Stimulated activated naive CD8-positive, alpha-beta T cell treated with anti-CD3 and anti-CD28 coated beads, Interleukin-15, Interleukin-2, amounts not matched to agents 100 ng/mL and 50 ng/mL, for 24 hours (primary cell): ENCODE data around the gene NMBR.
"Not testable (repeated sequence)": the region's sequence is repeated elsewhere in the genome, so short reads cannot be mapped to it uniquely, and the experiment has no call there.

Experiments
- H3K27ac Mint-ChIP-seq: one replicate; pipeline ENCODE4 v1.8.0; 2021; ENCODE audit warnings: mild to moderate bottlenecking, mixed read lengths
- H3K27me3 Mint-ChIP-seq: one replicate; pipeline ENCODE4 v1.8.0; 2021; ENCODE audit warnings: mixed read lengths
- H3K36me3 Mint-ChIP-seq: one replicate; pipeline ENCODE4 v1.8.0; 2021; ENCODE audit warnings: low read depth, mixed read lengths
- H3K4me1 Mint-ChIP-seq: one replicate; pipeline ENCODE4 v1.8.0; 2021; ENCODE audit warnings: low read depth, mixed read lengths
- H3K4me3 Mint-ChIP-seq: one replicate; pipeline ENCODE4 v1.8.0; 2021; ENCODE audit warnings: mild to moderate bottlenecking, mixed read lengths
- H3K9me3 Mint-ChIP-seq: one replicate; pipeline ENCODE4 v1.8.0; 2021; ENCODE audit warnings: mixed read lengths

Gene NMBR

DNA sequence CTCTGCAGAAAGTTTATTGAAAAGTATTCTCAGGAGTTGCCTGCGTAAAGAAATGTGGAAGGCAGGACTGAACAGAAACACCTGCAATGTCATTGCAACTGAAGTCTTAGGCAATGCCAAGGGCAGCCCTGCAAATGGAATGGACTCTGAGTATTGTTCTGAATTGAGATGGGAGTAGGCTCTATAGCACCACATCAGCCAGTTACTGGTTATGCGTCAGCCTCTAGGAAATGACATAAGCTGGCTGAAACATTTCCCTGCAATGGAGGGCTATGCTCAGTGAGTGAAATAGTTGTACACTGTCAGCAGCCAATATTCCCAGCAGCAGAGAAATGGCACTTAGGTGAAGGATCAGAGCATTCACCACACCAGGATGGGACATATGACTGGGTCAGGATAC is 28.0 kb downstream of the NMBR start:
- Mint-ChIP-seq H3K36me3 (no peaks in the 10 kb centered on the region), H3K4me1 (no peaks in the 10 kb centered on the region), H3K27ac (no peak overlapping the region), H3K9me3 (no peaks in the 10 kb centered on the region), H3K27me3 (peaks cover 9% of the 10 kb centered on the region), H3K4me3 (no peak overlapping the region)

DNA sequence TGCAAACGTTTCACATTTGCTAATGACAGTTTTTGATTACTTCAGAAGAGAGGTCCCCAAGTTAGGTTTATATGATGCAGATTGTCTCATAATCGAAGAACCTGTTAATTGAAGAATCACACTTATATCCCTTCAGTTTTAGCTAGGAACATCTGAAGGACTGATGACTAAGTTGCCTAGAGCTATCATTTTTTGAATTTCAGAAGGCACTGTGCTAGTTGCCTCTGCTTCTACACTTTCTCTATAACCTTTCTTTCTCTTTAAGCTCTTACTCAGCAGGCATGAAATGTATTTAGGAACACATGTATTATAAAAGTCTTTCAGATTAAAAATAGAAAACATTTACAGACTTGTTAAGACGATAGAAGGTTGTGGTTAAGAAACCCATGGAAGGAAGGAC is 28.6 kb downstream of the NMBR start:
- Mint-ChIP-seq H3K9me3 (no peaks in the 10 kb centered on the region), H3K36me3 (no peaks in the 10 kb centered on the region), H3K4me3 (no peak overlapping the region), H3K27me3 (peaks cover 9% of the 10 kb centered on the region), H3K4me1 (no peaks in the 10 kb centered on the region), H3K27ac (no peak overlapping the region)

DNA sequence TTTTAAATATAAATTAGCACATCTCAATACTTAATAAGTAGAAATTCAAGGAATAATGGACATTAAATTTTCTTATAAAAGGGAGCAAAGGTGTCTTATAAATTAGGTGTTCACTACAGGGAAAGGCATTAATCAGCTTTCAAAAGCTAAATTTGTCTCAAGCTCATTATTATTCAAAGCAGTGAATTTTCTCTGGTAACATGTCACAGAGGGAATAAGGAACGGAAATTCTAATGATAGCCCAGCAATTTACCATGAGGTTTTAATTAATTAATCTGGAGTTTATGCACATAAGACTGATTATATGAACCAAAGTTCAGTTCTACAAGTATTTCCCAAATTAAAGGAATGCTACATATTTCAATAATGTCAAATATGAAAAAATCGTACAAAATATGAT is 29.6 kb downstream of the NMBR start:
- no peak overlapping the region for H3K27ac Mint-ChIP-seq
- no peaks in the 10 kb centered on the region for H3K9me3 Mint-ChIP-seq
- H3K4me3 Mint-ChIP-seq: no peak overlapping the region

DNA sequence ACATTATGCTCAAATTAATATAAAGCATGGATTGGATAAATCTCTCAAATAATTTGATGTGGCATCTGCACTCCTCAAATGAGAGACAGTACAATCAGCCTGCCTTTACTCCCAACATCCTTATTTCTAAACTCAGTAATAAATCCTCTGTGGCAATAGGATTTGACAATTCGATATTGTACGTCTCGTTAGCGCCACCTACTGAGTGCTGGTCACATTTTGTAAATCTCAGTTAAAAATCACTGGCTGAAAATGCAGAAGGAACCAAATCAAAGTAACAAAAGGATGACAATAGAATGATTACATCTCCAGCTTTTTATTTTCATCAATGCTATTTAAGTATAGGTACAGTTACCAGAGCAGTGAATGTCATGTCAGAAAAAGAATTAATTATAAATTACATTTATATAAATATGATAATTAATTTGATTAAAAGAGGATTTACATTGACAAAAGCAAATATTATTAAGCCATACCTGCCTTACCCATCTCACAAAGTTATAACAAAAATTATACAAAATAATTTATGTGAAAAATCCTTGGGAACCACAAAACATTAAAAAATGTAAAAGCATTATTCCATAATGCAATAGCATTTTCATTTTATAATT is 34.4 kb downstream of the NMBR start:
- H3K4me3 Mint-ChIP-seq: no peak overlapping the region
- no peaks in the 10 kb centered on the region for H3K9me3 Mint-ChIP-seq
- no peak overlapping the region for H3K27ac Mint-ChIP-seq
- no peaks in the 10 kb centered on the region for H3K27me3 Mint-ChIP-seq
- H3K4me1 Mint-ChIP-seq: no peaks in the 10 kb centered on the region
- H3K36me3 Mint-ChIP-seq: no peaks in the 10 kb centered on the region

More for the DNA sequence above, 29.6 kb downstream of the NMBR start:
- Mint-ChIP-seq H3K4me1 (no peaks in the 10 kb centered on the region), H3K27me3 (peaks cover 6% of the 10 kb centered on the region), H3K36me3 (no peaks in the 10 kb centered on the region)

DNA sequence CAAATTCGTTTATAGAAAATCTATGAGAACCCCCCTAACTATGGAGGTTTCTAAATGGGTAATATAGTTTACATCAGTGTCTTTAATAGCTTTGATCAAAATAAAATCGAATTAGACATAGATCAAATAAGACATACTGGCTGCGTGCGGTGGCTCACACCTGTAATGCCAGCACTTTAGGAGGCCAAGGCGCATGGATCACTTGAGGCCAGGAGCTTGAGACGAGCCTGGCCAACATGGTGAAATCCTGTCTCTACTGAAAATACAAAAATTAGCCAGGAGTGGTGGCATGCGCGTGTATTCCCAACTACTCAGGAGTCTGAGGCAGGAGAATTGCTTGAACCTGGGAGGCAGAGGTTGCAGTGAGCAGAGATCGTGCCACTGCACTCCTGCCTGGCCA is 36.1 kb downstream of the NMBR start:
- H3K27me3 Mint-ChIP-seq, H3K36me3 Mint-ChIP-seq, H3K4me1 Mint-ChIP-seq, H3K27ac Mint-ChIP-seq, H3K4me3 Mint-ChIP-seq, H3K9me3 Mint-ChIP-seq: not testable (repeated sequence)

DNA sequence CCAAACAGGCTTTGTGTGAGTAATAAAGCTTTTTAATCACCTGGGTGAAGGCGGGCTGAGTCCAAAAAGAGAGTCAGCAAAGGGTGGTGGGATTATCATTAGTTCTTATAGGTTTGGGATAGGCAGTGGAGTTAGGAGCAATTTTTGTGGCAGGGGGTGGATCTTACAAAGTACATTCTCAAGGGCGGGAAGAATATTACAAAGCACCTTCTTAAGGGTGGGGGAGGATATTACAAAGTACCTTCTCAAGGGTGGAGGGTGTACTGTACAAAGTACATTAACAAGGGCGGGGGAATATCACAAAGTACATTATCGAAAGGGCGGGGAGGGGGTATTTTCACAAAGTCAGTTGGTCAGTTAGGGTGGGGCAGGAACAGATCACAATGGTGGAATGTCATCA is 42.1 kb downstream of the NMBR start:
- not testable (repeated sequence) for H3K4me1 Mint-ChIP-seq, H3K27ac Mint-ChIP-seq, H3K9me3 Mint-ChIP-seq, H3K36me3 Mint-ChIP-seq, H3K27me3 Mint-ChIP-seq, H3K4me3 Mint-ChIP-seq

DNA sequence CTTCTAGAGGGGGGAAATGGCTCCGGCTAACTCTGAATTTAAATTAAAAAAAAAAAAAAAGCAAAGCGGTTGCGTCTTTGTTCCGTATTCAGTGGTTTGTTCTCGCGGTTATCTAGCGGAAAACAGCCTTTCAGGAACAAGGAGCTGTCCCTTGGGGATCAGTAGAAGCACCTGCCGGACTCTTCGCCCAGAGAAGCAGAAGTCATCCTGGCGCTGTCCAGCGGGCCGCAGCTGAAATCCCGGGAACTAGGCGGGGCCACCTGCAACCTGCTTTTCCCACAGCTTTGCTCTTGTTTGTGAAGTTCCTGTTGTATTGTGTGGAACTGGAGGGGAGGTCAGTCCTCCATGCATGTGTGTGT is 58.1 kb downstream of the NMBR start:
- H3K27ac Mint-ChIP-seq: no peak overlapping the region
- H3K4me1 Mint-ChIP-seq: peaks cover 12% of the 10 kb centered on the region
- peaks cover 27% of the 10 kb centered on the region for H3K27me3 Mint-ChIP-seq
- no peaks in the 10 kb centered on the region for H3K36me3 Mint-ChIP-seq
- no peak overlapping the region for H3K4me3 Mint-ChIP-seq
- no peaks in the 10 kb centered on the region for H3K9me3 Mint-ChIP-seq

DNA sequence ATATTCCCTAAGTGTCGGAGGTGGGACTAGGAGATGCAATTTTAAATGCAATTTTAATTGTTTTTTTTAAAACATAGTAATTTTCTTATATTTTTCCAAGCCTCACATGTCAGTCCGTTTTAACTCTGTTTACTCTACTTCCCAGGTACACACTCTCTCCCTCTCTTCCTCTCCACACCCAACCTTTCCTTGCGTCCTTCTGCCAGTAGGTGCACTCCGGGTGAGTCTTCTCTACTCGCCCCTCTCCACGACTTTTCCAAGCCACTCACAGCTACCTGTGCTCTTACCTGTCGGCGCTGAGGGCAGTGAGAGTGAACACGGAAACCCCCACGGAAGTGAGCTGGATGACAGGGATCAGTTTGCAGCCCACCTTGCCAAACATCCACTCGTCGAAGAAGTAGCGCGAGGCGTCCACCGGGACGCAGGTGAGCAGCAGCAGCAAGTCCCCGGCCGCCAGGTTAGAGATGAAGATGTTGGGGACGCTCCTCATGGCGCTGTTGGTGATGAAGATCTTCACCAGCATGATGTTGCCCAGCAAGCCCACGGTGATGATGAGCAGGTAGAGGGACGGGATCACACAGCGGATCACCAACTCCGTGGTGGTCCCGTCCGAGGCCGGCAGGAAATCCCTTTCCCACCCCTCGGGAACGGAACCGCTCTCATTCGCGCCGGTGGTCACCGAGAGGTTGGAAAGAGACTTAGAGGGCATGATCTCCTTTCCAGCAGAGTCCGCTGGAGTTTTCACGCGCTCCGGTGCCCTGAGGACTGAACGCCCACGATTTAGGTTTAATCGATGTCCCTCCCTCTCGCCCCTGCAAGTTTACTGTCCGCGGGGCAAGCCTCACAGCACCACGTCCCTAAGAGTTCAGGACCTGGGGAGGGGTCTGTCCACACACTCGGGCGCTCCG is 58.7 kb downstream of the NMBR start:
- H3K27me3 Mint-ChIP-seq: peaks cover 27% of the 10 kb centered on the region
- no peak overlapping the region for H3K27ac Mint-ChIP-seq
- peaks cover 16% of the 10 kb centered on the region for H3K4me1 Mint-ChIP-seq
- H3K36me3 Mint-ChIP-seq: no peaks in the 10 kb centered on the region
- H3K4me3 Mint-ChIP-seq: no peak overlapping the region
- no peaks in the 10 kb centered on the region for H3K9me3 Mint-ChIP-seq

DNA sequence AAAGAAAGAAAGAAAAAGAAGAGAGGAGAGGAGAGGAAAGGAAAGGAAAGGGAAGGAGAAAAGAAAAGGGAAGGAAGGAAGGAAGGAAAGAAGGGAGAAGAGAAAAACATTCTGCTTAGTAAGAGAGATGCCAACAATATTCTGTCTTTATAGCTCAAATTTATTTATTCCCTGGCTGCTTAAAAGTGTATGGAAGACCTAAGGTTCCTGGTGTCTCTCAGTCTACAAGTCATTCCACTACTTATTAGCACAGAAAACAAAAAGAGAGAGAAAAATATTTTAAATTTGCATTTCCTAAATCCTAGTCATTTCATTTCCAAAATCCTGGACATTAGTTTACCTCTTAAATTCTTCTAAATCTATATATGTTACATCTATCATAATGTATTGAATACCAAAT is 67.8 kb downstream of the NMBR start:
- H3K36me3 Mint-ChIP-seq: no peaks in the 10 kb centered on the region
- no peak overlapping the region for H3K4me3 Mint-ChIP-seq
- H3K27me3 Mint-ChIP-seq: peaks cover 7% of the 10 kb centered on the region
- H3K27ac Mint-ChIP-seq: no peak overlapping the region
- peaks cover 11% of the 10 kb centered on the region for H3K4me1 Mint-ChIP-seq
- H3K9me3 Mint-ChIP-seq: no peaks in the 10 kb centered on the region

DNA sequence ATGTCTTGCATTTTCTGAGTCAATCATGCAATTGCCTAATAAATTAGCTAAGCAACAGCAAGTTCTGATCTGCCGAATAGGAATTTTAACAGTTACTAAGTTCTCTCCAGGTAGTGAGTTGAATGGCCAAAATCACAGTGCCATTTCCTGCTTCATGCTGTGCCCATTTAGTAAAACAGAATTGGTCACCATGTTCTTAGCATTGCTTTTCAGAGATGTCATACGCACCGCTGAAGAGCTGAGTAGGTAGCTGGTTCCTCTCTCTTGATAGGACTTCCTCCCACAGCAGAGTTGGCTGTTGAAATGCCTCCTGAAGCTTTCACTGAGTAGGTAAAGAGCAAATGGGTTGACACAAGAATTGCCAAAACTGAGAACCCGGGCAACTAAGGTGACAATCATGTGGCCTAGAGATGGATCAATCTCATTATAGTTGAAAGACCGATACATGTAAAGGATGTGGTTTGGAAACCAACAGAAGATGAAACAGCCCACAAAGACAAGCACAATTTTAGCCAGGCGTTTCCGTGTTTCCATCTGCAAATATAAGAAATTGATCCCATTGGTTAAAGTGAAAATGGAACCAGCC is 71.3 kb downstream of the NMBR start:
- H3K36me3 Mint-ChIP-seq: no peaks in the 10 kb centered on the region
- no peak overlapping the region for H3K4me3 Mint-ChIP-seq
- no peaks in the 10 kb centered on the region for H3K27me3 Mint-ChIP-seq
- peak overlapping the region; percentile 51 for H3K27ac Mint-ChIP-seq
- peaks cover 6% of the 10 kb centered on the region for H3K4me1 Mint-ChIP-seq
- peaks cover 11% of the 10 kb centered on the region for H3K9me3 Mint-ChIP-seq

DNA sequence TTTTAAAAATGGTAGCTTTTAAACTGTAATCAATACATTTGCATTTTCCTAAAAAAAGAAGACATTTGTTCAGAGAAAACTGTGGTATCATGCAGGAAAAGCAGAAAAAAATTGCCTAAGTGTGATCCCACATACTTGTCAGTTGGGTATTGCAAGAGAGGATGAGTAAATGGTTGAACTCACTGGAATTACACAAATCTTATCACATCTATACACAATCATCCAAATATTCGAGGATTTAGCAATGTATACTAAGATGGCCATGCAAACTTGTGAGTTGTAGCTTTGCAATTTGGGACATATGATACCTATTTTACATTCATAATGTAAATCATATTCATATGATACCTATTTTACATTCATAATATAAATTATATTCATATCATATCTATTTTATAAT is 72.4 kb downstream of the NMBR start:
- H3K9me3 Mint-ChIP-seq: peaks cover 11% of the 10 kb centered on the region
- H3K27ac Mint-ChIP-seq: no peak overlapping the region
- no peak overlapping the region for H3K4me3 Mint-ChIP-seq
- no peaks in the 10 kb centered on the region for H3K36me3 Mint-ChIP-seq
- no peaks in the 10 kb centered on the region for H3K27me3 Mint-ChIP-seq
- peaks cover 6% of the 10 kb centered on the region for H3K4me1 Mint-ChIP-seq

DNA sequence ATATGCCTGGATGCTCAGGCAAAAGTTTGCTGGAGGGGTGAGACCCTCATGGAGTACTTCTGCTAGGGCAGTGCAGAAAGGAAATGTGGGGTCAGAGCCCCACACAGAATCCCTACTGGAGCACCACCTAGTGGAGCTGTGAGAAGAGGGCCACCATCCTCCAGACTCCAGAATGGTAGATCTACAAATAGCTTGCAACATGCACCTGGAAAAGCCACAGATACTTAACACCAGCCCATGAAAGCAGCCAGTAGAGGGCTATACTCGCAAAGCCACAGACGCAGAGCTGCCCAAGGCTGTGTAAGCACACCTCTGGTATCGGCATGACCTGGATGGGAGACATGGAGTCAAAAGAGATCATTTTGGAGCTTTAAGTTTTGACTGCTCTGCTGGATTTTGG is 74.9 kb downstream of the NMBR start:
- Mint-ChIP-seq H3K4me3 (no peak overlapping the region), H3K9me3 (peaks cover 11% of the 10 kb centered on the region), H3K4me1 (peaks cover 6% of the 10 kb centered on the region), H3K36me3 (no peaks in the 10 kb centered on the region), H3K27me3 (peaks cover 2% of the 10 kb centered on the region), H3K27ac (no peak overlapping the region)

DNA sequence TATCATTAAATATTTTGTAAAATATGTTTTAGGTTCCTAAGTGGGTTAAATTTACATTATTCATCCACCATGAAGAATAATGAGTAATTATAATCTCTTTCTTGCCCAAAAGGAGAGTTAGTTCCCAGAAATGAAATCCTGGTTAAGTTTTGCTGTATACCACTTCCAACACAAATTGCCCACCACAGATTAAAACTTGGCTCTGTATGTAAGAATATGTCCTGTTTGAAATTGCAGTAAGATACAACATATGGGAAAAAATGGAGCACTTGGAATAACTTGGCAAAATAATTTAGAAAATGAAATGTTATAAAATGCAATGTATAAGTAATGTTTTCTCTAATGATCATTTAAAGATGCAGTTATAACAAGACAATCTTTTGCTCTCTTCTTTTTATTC is 78.5 kb downstream of the NMBR start:
- no peaks in the 10 kb centered on the region for H3K4me1 Mint-ChIP-seq
- no peaks in the 10 kb centered on the region for H3K36me3 Mint-ChIP-seq
- peaks cover 15% of the 10 kb centered on the region for H3K27me3 Mint-ChIP-seq
- H3K4me3 Mint-ChIP-seq: no peak overlapping the region
- no peak overlapping the region for H3K27ac Mint-ChIP-seq
- peaks cover 9% of the 10 kb centered on the region for H3K9me3 Mint-ChIP-seq

DNA sequence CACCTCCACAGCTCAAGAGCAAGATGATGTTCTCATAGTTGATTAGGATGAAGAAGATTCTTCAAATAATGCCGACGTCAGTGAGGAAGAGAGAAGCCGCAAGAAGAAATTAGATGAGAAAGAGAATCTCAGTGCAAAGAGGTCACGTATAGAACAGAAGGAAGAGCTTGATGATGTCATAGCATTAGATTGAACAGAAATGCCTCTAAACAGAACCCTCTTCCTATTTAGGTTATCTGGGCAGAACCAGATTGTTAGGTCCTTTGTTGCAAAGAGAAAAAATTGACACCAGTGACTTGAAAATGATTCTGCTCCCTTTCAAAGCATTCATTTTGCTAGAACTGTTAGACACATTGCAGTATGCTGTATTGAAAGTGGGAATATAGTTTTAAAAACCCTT is 84.1 kb downstream of the NMBR start:
- H3K36me3 Mint-ChIP-seq, H3K9me3 Mint-ChIP-seq, H3K4me1 Mint-ChIP-seq, H3K4me3 Mint-ChIP-seq, H3K27ac Mint-ChIP-seq: not testable (repeated sequence)
- peaks cover 13% of the 10 kb centered on the region for H3K27me3 Mint-ChIP-seq

DNA sequence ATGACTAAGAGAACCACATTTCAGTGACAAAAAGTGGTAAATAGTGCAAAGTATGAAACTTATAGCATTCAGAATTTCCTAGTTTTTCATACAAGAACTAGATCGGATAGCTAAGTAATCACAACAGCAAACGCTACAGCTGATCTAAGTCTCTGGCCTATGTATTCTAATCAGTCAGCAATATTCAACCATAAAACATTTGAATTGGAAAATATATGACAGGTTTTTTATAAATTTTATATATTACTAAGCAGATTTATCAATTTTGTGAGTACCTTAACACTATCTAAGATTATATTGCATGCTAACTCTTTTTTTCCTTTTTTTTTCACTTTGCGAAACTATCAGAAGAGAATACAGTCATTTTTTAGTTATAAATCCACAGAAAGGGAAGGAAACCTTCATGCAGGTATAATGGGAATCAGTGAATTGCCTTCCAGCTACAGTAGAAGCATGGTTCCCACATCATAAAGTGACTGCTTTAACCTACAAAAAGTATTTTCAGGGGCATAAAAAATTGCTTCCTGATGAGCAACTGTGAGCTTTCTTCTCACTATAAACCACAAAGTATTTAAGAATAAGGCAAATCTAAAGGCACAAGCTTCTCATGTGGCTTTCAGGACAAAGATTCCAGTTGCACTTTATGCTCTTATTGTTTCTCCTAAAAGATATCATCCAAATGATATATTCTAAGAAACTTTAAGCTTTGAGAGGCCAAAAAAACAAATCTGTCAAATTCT is 88.2 kb downstream of the NMBR start:
- Mint-ChIP-seq H3K36me3 (no peaks in the 10 kb centered on the region), H3K9me3 (no peaks in the 10 kb centered on the region), H3K27me3 (no peaks in the 10 kb centered on the region), H3K4me3 (no peak overlapping the region), H3K4me1 (no peaks in the 10 kb centered on the region), H3K27ac (no peak overlapping the region)
